GM21717 (cell line): ENCODE measurements around the gene SLC34A2.
"Not testable (repeated sequence)": the region's sequence is repeated elsewhere in the genome, so short reads cannot be mapped to it uniquely, and the experiment has no call there.

Experiments
- ATAC-seq: cut with Tn5 transposase; IDR thresholded peaks from one replicate; pipeline ENCODE4 v1.9.1; 2021; ENCODE audit warnings: mild to moderate bottlenecking, moderate library complexity; ENCODE audit not compliant: unreplicated experiment

Gene SLC34A2

GRCh38 chr4:25654971-25655963, at the start of gene SLC34A2:
TSS of gene SLC34A2 (plus strand) at chr4:25655851. CDS start at chr4:25662501, 6,650 bp downstream.
- no peak for ATAC-seq

GRCh38 chr4:25608644-25609043, 47.0 kb upstream of the SLC34A2 start:
- no peak for ATAC-seq

- no peak for ATAC-seq
These were observed 45.7 kb upstream of the SLC34A2 start for GRCh38 chr4:25609976-25610375.

- not testable (repeated sequence) for ATAC-seq
These were observed 42.0 kb upstream of the SLC34A2 start for GRCh38 chr4:25613613-25614012.

- ATAC-seq = no peak
These were observed 40.8 kb upstream of the SLC34A2 start for GRCh38 chr4:25614807-25615206.

- no peak for ATAC-seq
These were observed 34.4 kb upstream of the SLC34A2 start for GRCh38 chr4:25621027-25621930.

- no peak for ATAC-seq
These were observed 31.0 kb upstream of the SLC34A2 start for GRCh38 chr4:25624616-25625015.

GRCh38 chr4:25628451-25628850, 27.2 kb upstream of the SLC34A2 start:
- ATAC-seq = no peak

- ATAC-seq = no peak
These were observed 23.5 kb upstream of the SLC34A2 start for GRCh38 chr4:25632135-25632534.

GRCh38 chr4:25633541-25633940, 22.1 kb upstream of the SLC34A2 start:
- no peak for ATAC-seq

GRCh38 chr4:25635501-25635900, 20.1 kb upstream of the SLC34A2 start:
- ATAC-seq = no peak

- no peak for ATAC-seq
These were observed 17.9 kb upstream of the SLC34A2 start for GRCh38 chr4:25637581-25638220.

- ATAC-seq = no peak
These were observed 17.4 kb upstream of the SLC34A2 start for GRCh38 chr4:25638221-25638601.

GRCh38 chr4:25638806-25639205, 16.8 kb upstream of the SLC34A2 start:
- ATAC-seq = no peak

- ATAC-seq = no peak
These were observed 5.3 kb upstream of the SLC34A2 start for GRCh38 chr4:25650311-25650710.

- no peak for ATAC-seq
These were observed 4.0 kb upstream of the SLC34A2 start for GRCh38 chr4:25651682-25652081.

GRCh38 chr4:25654031-25654970, 1.4 kb upstream of the SLC34A2 start:
- no peak for ATAC-seq

GRCh38 chr4:25656031-25656430, 380 bp downstream of the SLC34A2 start:
- no peak for ATAC-seq

- ATAC-seq = no peak
These were observed 2.7 kb downstream of the SLC34A2 start for GRCh38 chr4:25658357-25658771.

GRCh38 chr4:25658777-25659176, 3.1 kb downstream of the SLC34A2 start:
- no peak for ATAC-seq
